ENCODE results near the gene USP34.
A peak's percentile ranks its signal among the peaks of the same experiment; 100 is the strongest.
"Not testable (repeated sequence)": the region's sequence is repeated elsewhere in the genome, so short reads cannot be mapped to it uniquely, and the experiment has no call there.

The USP34 gene, protein sequence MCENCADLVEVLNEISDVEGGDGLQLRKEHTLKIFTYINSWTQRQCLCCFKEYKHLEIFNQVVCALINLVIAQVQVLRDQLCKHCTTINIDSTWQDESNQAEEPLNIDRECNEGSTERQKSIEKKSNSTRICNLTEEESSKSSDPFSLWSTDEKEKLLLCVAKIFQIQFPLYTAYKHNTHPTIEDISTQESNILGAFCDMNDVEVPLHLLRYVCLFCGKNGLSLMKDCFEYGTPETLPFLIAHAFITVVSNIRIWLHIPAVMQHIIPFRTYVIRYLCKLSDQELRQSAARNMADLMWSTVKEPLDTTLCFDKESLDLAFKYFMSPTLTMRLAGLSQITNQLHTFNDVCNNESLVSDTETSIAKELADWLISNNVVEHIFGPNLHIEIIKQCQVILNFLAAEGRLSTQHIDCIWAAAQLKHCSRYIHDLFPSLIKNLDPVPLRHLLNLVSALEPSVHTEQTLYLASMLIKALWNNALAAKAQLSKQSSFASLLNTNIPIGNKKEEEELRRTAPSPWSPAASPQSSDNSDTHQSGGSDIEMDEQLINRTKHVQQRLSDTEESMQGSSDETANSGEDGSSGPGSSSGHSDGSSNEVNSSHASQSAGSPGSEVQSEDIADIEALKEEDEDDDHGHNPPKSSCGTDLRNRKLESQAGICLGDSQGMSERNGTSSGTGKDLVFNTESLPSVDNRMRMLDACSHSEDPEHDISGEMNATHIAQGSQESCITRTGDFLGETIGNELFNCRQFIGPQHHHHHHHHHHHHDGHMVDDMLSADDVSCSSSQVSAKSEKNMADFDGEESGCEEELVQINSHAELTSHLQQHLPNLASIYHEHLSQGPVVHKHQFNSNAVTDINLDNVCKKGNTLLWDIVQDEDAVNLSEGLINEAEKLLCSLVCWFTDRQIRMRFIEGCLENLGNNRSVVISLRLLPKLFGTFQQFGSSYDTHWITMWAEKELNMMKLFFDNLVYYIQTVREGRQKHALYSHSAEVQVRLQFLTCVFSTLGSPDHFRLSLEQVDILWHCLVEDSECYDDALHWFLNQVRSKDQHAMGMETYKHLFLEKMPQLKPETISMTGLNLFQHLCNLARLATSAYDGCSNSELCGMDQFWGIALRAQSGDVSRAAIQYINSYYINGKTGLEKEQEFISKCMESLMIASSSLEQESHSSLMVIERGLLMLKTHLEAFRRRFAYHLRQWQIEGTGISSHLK (N-terminal part only)

DNA sequence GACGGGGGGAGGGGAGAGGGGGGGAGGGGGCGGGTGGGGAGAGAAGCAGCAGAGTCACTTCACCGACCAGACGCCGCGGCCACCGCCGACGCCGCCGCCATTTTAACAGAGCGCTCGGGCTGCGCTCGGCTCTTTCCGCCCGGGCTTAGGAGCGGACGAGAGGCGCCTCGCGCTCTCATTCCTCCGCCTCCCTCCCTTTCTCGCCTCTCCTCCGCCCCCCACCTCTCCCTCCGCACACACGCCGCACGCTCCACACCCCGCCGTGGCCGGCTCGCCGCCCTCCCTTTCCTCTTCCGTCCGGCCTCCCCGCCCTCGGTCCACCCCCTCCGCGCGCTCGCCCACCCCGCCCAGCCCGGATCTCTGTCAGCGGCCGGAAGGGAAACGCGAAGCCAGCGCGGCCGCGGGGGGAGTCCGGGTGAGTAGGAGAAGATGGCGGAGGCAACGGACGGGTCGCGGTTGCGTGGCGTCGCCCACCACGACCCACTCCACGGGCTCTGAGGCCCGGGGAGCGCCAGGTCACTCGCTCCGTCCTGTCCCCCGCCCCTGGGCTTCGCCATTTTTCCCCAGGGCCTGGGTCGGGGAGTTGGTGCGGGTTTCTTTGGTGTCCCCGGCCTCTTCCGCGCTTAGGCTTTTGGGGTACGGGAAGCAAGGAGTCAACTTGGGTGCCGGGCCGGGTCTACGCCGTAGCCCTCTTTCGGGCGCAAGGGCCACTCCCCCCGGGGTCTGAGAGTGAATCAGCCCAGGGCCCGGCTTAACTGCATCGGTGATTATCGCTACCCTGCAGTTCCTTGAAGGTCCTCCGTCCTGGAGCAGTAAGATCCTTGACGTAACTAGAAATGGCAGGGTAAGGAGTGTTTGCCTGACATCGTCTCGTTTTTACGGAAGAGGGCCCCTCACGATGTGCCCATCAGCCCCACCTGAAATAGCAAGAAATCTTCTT, at the start of gene USP34:
TSS of gene USP34 (minus strand) at position 123 of the 940 bp plus-strand sequence. CDS start 395 bp downstream, outside the sequence.
- DNase-seq (ENCODE audit: low spot score): peak; percentile 95
- FAIRE-seq: peak; percentile 87

DNA sequence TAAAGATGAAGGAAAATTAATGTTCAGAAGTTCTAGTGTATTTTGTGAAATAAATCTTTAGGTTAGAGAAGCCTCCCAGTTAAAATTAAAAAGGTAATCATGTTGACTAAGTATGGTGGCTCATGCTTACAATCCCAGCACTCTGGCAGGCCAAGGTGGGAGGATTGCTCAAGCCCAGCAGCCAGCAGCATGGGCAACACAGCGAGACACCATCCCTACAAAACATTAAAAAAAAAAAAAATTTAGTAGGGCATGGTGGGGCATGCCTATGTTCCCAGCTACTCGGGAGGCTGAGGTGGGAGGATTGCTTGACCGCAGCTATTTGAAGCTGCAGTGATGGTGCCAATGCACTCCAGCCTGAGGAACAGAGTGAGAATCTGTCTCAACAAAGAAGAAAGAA, 49.4 kb upstream of the USP34 start:
- no peak for DNase-seq (ENCODE audit: low spot score)
- FAIRE-seq: no peak

DNA sequence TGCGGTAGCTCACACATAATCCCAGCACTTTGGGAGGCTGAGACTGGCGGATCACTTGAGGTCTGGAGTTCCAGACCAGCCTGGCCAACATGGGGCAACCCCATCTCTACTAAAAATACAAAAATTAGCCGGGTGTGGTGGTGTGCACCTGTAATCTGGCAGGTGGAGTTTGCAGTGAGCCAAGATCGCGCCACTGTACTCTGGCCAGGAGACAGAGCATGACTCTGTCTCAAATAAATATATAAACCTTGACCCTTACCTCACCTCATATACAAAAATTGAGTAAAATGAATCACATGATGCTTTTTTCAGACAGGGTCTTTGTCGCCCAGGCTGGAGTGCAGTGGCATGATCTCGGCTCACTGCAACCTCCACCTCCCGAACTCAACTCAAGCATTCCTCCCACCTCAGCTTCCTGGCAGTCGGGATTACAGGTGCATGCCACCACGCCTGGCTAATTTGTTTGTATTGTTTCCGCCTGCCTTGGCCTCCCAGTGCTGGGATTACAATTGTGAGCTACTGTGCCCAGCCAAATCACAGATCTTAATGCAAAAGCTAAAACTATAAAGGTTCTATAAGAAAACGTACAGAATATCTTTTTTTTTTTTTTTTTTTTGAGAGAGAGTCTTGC, 42.0 kb upstream of the USP34 start:
- FAIRE-seq (no peak), DNase-seq (ENCODE audit: low spot score) (no peak)

DNA sequence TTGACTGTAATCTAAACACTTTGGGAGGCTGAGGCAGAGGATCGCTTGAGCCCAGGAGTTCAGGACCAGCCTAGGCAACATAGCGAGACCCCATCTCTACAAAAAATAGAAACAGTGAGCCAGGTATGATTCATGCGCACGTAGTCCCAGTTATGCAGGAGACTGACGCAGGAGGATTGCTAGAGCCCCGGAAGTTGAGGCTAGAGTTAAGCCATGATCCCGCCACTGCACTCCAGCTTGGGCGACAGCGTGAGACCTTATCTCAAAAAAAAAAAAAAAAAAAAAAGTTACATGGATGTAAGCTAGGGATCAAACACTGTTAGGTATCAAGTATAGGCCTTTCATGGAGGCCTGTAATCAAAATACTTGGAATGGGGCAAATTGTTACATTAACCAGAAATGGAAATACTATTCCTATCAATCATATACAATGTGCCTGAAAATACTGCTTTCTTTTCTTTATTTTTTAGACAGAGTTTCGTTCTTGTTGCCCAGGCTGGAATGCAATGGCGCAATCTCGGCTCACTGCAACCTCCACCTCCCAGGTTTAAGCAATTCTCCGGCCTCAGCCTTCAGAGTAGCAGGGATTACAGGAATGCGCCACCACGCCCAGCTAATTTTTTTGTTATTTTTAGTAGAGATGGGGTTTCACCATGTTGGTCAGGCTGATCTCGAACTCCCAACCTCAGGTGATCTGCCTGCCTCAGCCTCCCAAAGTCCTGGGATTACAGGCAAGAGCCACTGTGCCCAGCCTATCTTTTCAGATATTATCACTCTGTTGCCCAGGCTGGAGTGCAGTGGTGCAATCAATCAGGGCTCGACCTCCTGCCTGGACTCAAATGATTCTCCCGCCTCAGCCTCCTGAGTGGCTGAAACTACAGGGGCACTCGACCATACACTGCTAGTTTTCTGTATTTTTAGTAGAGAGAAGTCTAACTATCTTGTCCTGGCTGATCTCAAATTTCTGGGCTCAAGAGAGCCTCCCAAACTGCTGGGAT, 40.1 kb upstream of the USP34 start:
- FAIRE-seq: no peak
- DNase-seq (ENCODE audit: low spot score): no peak

DNA sequence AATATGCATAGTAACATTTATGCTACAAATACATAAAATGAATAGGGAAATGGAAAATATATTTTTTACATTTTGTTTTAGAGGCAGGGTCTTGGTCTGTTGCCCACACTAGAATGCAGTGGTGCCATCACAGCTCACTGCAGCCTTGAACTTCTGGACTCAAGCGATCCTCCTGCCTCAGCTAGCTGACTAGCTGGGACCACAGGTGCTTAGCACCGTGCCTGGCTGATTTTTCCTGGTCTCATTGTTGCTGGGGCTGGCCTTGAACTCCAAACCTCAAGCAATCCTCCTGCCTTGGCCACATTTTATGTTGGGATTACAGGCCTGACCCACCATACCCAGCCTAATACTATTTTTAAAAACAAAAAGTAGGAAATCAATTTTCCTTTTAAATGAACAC, 34.1 kb upstream of the USP34 start:
- DNase-seq (ENCODE audit: low spot score): no peak
- no peak for FAIRE-seq

DNA sequence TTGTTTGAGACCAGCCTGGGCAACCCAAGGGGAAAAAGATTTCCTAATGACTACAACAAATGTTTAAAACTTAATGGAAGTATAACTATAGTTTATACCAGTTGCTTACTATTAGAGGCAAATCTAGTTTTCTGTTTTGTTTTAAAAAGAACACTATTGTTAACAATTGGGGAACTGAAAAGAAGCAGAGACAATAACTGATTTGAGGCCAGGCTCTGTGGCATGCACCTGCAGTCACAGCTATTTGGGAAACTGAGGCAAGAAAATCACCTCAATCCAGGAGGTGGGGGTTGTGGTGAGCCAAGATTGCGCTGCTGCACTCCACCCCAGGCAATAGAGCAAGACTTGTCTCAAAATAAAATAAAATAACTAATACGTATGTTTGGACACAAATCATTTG, 28.2 kb upstream of the USP34 start:
- DNase-seq (ENCODE audit: low spot score) (no peak), FAIRE-seq (no peak)

DNA sequence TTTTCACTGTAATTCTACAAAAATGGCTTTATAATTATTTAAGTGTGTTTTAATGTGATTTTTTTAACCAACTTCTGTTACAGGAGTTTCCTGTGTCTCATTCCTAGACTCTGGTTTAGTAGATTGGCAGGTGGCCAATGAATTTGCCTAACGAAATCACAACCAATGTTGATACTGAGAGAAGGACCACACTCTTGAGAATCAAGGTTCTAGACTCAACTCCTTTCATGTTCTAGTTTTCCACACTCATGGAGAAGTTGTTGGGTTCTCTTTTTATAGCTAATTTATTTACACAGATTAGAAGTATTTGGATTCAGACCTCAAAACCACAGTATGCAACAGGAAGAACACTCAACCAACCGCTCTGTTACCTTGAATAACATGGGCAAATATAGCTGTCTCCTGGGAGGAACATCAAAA, 22.6 kb upstream of the USP34 start:
- DNase-seq (ENCODE audit: low spot score) (no peak), FAIRE-seq (no peak)

DNA sequence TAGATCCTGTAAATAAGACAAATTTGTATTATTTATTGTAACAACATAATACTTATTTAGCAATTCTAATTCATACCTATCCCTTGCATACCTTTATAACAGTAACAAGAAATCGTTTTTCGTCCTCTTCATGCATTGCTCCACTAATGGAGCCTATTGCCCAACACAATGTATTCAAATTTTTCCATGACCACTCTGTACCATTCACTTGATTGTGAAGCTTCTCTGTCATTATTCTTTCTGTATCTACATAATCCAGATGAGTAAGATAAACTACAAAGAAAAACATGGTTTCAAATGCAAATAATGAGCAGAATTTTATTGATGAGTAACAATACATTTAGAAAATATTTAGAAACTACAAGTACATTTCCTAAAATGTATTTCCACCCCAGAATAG, 21.6 kb upstream of the USP34 start:
- no peak for DNase-seq (ENCODE audit: low spot score)
- FAIRE-seq: no peak

DNA sequence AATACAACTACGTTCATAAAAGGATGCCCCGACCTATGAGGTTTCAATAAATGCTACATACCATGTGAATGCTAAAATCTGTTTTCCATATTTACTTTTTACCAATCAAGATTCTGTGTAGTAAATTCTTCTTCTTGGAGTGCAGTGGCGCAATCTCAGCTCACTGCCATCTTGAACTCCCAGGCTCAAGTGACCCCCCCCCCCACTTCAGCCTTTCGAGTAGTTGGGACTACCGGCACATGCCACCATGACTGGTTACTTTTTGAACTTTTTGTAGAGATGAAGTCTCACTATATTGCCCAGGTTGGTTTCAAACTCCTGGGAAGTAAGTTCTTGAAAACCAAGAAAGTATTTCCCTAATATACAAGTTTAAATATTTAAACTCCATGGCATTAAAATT, 14.4 kb upstream of the USP34 start:
- no peak for DNase-seq (ENCODE audit: low spot score)
- FAIRE-seq: no peak

DNA sequence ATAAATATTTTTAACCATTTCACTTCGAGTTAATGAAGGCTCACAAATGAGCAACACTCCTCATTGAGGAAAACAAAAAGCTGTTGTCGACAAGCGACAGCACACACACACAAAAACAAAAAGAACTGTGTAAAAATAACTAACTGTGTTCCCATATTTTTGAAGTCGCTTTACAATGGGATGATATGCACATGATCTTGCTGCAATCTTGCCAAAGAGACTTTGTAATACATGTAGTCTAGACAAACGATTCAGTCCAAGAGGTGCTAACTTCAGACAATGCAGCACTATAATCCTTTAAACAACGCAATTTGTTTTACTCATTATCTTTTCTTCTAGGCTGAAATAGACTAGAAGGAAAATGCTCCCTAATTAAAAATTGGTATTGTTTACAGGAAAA, 7.2 kb upstream of the USP34 start:
- FAIRE-seq (no peak), DNase-seq (ENCODE audit: low spot score) (no peak)

DNA sequence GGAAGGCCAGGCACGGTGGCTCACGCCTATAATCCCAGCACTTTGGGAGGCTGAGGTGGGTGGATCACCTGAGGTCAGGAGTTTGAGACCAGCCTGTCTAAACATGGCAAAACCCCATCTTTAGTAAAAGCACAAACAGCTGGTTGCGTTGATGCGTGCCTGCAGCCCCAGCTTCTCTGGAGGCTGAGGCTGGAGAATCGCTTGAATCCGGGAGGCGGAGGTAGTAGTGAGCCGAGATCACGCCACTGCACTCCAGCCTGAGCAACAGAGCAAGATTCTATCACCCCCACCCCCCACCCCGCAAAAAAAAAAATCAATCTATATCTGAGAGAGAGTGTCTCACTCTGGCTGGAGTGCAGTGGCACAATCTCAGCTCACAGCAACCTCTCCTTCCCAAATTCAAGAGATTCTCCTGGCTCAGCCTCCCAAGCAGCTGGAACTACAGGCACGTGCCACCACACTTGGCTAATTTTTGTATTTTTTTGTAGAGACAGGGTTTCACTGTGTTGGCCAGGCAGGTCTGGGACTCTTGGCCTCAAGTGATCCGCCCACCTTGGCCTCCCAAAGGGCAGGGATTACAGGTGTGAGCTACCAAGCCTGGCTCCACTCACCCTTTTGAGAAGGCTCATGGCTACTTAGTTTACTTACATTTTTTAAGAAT, 6.2 kb upstream of the USP34 start:
- DNase-seq (ENCODE audit: low spot score); FAIRE-seq: not testable (repeated sequence)

DNA sequence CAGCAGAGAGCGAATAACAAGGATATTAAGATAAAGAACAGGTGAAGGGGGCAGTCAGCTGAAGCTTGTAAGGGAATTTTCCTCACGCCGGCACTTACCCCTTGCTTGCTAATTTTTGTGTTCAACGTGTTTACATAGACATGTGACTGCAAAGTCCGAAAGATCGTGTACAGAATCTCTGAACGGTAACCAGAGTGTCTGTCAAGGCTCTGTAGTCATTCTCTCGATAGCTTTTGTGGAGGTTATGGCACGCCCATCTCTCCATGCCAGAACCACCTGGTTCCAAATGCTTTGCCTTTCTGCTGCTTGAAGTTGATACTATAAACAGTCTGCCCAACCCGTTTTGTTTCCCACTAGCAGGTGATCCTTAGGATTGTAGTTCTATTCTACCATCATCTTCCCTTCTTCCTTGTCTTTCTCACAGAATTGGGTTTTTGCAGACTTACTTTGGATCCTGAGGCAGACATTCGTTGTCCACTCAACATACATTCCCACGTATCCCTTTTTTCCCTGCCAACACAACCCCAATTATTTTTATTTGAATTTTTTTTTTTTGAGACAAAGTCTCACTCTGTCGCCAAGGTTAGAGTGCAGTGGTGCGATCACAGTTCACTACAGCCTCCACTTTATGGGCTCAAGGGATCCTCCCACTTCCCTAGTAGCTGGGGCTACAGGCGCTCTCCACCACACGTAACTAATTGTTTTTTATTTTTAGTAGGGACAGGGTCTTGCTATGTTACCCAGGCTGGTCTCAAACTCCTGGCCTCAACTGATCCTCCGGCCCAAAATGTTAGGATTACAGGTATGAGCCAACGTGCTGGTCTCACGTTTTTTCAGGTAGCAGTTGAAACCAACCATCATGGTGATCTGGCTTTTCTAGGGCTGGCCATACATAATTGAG, 1.3 kb upstream of the USP34 start:
- DNase-seq (ENCODE audit: low spot score) (peak; percentile 14), FAIRE-seq (no peak)

DNA sequence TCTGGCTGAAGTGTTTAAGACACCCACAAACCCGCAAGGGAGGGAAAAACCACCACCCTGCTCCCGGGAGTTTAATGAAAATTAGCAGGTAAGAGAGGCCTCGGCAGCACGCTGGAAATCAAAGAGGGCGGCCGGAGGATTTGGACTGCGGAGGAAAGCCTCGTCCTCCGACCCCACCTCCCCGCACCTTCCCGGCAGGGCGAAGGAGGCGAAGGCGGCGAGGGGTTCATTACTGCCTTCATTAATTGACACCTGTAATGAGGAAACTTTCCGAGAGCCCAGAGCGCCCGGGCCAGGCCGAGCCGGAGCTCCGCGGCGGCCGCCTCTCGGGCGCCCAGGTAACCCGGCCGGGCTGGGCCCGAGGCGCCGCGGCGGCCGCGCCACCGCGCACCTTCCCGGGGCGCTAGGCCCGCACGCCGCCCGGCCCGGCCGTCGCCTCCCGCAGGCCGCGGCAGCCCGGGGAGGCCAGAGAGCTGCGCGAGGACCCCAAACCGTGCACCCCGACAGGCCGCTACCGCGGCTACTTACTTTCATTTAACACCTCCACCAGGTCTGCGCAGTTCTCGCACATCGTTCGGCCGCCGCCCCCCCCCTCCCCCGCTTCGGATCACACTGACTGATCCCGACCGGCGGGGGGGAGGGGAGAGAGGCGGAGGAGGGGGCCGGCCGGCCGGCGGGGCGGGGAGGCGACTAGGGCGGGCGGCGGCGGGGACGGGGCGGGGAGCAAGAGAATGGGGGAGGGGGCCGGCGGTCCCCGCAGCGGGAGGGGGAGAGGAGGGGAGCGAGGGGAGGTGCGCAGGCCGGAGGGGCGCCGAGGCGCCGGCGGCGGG, 550 bp downstream of the USP34 start:
- FAIRE-seq: no peak

DNA sequence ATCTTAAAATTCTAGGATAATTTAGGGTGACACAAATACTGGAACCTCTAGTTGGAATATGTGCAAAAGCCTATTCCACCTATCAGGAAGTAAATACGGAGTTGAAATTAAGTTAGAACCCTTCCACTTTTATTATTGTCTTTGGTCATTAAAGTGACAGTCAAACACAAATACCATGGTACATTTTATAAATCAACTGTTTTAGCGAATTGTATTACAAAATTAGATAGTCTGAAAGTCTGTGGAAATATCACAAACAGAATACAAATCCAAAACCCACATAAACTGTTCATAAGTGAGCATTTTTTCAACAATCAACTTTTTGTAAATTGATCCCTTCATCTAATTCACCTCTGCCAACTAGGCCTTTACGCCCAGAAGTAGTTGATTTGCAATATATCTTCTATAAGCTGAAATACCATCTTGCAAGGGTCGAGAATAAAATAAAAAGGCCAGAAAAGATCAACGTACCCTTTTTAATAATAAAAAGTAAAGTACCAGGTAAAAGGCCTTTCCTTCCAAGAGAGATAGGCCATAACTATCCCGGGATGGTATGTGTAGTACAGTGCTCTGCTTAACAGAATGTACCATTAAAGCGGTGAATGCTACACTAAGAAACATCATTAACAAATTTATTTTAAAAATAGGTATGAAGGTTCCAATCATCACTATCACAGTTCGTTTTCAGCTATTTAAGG, 1.3 kb downstream of the USP34 start:
- no peak for DNase-seq (ENCODE audit: low spot score)
- FAIRE-seq: no peak

More for the DNA sequence above, 550 bp downstream of the USP34 start:
- peak; percentile 91 for DNase-seq (ENCODE audit: low spot score)

DNA sequence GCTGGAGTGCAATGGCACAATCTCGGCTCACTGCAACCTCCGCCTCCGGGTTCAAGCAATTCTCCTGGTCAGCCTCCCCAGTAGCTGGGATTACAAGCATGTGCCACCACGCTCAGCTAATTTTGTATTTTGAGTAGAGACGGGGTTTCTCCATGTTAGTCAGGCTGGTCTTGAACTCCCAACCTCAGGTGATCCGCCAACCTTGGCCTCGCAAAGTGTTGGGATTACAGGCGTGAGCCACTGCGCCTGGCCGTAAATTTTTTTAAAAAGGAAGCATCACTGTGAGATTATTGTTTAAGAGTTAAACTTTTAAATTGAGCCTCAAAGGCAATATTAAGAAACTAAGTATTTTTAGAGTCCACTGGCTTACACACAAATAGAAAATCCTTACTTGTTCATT, 2.7 kb downstream of the USP34 start:
- FAIRE-seq; DNase-seq (ENCODE audit: low spot score): not testable (repeated sequence)

DNA sequence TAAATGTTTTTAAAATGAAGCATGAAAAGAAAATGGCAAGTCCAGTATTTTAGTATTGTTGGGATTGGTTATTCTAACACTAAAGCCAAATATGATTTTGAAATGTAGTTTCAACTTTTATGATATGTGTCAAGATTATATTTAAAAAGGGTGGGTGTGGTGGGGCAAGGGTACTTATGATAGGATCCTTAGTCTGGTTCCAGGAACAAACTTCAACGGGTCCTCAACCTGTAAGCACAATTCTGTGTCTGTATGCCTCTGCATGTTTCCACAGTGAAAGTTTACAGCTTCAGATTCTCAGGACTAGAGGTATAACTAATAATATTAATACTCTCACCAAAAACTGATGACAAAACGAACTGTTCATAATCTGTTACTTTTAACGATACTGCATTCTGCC, 5.8 kb downstream of the USP34 start:
- FAIRE-seq (no peak), DNase-seq (ENCODE audit: low spot score) (no peak)

Measured in urothelium cell line (cell line).